Muscle layer of duodenum (tissue), 2 donors: ENCODE data around the gene PKHD1.

Source experiments
- H3K27ac ChIP-seq: one replicate; pipeline ENCODE4 v1.7.0; 2013; ENCODE audit warnings: mild to moderate bottlenecking, low read length
- H3K27me3 ChIP-seq: one replicate; pipeline ENCODE4 v1.7.0; 2013; ENCODE audit warnings: low read depth, mild to moderate bottlenecking, control low read depth, low read length
- H3K36me3 ChIP-seq, 2 donors: one replicate each; pipeline ENCODE4 v1.7.0; 2013; ENCODE audit warnings: low read length in 2 of 2, control low read depth in 1 of 2, mild to moderate bottlenecking in 1 of 2; ENCODE audit not compliant: insufficient read depth in 2 of 2, control insufficient read depth in 1 of 2
- H3K4me1 ChIP-seq, 2 donors: one replicate each; pipeline ENCODE4 v1.7.0; 2013; ENCODE audit warnings: low read length in 2 of 2, mild to moderate bottlenecking in 2 of 2, control low read depth in 1 of 2, moderate library complexity in 1 of 2; ENCODE audit not compliant: insufficient read depth in 2 of 2, control insufficient read depth in 1 of 2
- H3K4me3 ChIP-seq, 2 donors: one replicate each; pipeline ENCODE4 v1.7.0; 2013; ENCODE audit warnings: low read length in 2 of 2, low read depth in 1 of 2, mild to moderate bottlenecking in 1 of 2
- H3K9me3 ChIP-seq, 2 donors: one replicate each; pipeline ENCODE4 v1.7.0; 2013; ENCODE audit warnings: low read length in 2 of 2, control low read depth in 1 of 2, mild to moderate bottlenecking in 1 of 2; ENCODE audit not compliant: control insufficient read depth in 1 of 2
- donor health status: healthy.

The PKHD1 gene

DNA sequence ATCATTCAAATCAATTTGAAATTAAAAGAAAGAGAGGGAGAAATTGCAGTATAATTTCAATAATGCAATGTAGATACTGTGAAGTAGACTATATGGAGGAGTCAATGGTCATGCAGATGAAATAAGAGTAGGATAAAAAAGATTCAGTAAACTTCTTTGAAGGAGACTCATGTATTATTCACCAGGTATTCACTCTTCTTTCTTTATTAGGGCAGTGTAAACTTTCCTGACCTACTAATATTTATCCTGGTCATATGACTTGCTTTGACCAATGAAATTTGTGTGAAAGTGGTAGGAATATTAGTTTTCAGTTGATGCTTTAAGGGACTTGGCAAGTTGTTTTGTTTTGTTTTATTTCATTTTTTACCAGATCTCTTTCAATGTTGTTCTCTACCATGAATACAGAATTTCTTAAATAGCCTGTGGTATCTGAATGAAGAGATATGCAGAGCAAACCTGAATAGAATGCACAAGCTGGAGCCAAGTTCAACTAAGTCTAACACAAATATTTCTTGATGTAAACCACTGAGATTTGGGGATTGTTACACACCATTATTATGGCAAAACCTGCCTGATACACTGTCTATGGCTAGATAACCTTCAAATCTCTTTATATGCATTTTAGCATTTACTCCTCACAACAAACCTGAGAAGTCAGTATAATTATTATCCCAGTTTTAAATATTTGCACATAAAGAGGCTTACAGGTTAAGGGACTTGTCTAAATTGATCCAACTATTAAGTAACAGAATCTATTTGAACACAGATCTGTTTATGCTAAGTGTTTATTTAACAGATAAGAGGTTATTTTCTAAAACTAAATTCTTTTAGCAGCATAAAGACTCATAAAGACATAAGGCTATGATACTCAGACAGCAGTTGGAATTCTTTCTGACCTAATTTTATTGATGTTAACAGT lies 311.2 kb downstream of the PKHD1 start:
- H3K36me3 ChIP-seq, result no peaks in the 10 kb centered on the region
- no peaks in the 10 kb centered on the region for H3K27me3 ChIP-seq
- H3K27ac ChIP-seq, result no peak overlapping the region
- no peaks in the 10 kb centered on the region for H3K9me3 ChIP-seq
- no peak overlapping the region for H3K4me3 ChIP-seq
- no peaks in the 10 kb centered on the region for H3K4me1 ChIP-seq

DNA sequence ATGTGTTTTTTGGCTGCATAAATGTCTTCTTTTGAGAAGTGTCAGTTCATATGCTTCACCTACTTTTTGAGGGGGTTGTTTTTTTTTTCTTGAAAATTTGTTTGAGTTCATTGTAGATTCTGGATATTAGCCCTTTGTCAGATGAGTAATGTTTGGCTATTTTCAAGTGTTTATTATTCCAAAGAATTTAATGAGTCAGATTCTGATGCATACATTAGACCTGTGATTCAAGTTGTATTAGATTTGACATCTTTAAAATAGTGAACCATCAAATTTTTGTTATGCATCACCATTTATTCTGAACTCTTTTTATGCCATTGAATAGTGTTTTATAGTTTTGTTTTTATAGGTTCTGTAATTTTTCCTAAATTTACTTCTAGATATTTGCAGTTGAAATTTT lies 319.3 kb downstream of the PKHD1 start:
- Histone ChIP-seq H3K36me3 (no peaks in the 10 kb centered on the region), H3K4me3 (no peak overlapping the region), H3K4me1 (no peaks in the 10 kb centered on the region), H3K27me3 (no peaks in the 10 kb centered on the region), H3K27ac (no peak overlapping the region), H3K9me3 (peaks cover 0 to 9% of the 10 kb centered on the region in 2 donors)

DNA sequence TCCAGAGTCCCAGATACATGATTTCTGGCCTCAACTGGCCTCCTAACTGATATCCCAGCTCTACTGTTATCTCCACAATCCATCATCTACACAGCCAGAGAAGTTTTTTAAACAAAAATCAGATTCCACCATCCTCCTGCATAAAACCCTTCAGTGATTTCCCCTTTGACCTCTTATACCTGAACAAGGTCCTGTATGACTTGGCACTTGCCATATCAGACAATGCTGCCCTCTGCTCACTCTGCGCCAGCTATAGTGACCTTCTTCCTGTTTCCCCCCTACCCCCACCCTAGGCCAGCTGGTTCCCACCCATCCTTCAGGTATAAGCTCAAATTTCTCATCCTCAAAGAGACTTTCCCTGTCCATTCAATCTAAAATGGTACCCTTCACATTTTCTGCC lies 322.2 kb downstream of the PKHD1 start:
- no peaks in the 10 kb centered on the region for H3K4me1 ChIP-seq
- no peaks in the 10 kb centered on the region for H3K36me3 ChIP-seq
- H3K27me3 ChIP-seq, result no peaks in the 10 kb centered on the region
- no peak overlapping the region for H3K4me3 ChIP-seq
- H3K27ac ChIP-seq, result no peak overlapping the region
- H3K9me3 ChIP-seq, result peaks cover 0 to 9% of the 10 kb centered on the region in 2 donors

DNA sequence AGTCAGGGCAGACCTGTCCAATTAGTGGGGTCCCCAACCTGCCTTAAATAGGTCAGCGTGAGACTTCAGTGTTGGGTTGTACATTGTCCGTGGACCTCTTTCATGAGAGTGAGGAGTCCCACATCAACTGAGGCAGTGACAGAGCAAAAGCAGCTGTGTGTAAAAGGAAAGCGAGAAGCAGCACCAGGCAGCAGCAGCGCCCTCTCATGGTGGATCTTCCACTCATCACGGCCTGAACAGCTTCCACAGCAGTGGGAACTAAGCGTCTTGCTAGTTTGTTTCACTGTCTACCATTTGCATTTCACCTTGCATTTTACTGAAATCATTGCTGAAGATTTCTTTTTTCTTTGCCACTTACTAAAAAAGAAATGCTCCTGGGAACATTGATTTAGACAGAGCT lies 333.8 kb downstream of the PKHD1 start:
- H3K27ac ChIP-seq, result no peak overlapping the region
- no peaks in the 10 kb centered on the region for H3K4me1 ChIP-seq
- no peaks in the 10 kb centered on the region for H3K9me3 ChIP-seq
- no peaks in the 10 kb centered on the region for H3K27me3 ChIP-seq
- no peak overlapping the region for H3K4me3 ChIP-seq
- no peaks in the 10 kb centered on the region for H3K36me3 ChIP-seq

DNA sequence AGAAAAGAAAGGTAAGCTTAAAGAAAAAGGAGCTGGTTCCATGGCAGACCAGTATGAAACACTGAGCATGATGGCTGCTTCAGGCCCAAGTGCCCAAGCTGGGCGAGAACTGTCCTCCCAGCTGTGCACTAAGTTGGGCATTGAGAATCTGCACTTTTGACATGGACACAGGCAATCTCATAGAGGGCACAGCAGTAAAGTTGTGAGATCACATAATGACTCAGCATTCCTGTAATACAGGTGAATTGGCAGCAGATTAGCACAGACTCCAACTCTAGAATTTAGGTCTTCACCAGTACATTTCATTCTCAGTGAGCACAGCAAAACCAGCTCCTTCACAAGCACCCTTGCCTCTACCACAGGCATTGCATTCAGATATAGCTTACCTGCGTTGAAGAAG lies 343.4 kb downstream of the PKHD1 start:
- Histone ChIP-seq H3K9me3 (no peaks in the 10 kb centered on the region), H3K36me3 (no peaks in the 10 kb centered on the region), H3K4me1 (no peaks in the 10 kb centered on the region), H3K27ac (no peak overlapping the region), H3K27me3 (no peaks in the 10 kb centered on the region), H3K4me3 (no peak overlapping the region)

DNA sequence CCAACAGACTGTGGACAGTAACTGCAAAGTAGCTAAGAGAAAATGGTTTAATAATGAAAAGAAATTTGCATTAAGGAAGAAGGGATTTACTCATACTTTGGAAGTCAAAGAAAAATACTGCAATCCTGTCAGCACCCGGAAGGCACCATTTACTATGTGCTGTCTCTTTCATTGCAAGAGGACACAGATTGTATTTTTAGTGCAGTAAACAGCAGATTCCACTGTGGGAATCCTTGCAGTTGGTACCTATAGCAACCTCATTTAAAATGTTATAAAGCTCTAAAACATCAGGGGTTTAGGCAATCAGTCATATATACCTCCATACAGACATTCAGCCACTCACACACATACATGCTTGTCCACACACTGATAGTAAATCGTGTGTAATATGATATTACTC lies 346.8 kb downstream of the PKHD1 start:
- H3K27me3 ChIP-seq, result no peaks in the 10 kb centered on the region
- H3K9me3 ChIP-seq, result no peaks in the 10 kb centered on the region
- no peak overlapping the region for H3K27ac ChIP-seq
- H3K4me3 ChIP-seq, result no peak overlapping the region
- no peaks in the 10 kb centered on the region for H3K4me1 ChIP-seq
- H3K36me3 ChIP-seq, result no peaks in the 10 kb centered on the region

DNA sequence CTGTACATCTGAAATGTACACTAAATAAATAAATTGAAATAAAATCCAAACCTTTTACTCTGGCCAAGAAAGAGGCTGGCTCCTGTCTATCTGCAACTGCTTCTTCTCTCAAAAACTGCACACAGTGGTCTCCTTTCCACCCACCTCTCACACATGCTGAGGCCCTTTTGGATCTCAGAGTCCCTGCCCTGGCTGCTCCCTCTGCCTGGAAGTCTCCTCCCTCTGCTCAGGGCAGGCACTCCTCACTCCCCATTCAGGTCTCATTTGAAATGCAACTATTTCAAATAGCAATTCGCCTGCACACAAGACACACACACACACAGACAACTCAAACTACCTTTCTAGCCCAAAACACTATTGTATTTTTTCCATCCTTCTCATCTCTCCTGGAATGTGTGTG lies 348.8 kb downstream of the PKHD1 start:
- H3K4me3 ChIP-seq, result no peak overlapping the region
- H3K27ac ChIP-seq, result no peak overlapping the region

DNA sequence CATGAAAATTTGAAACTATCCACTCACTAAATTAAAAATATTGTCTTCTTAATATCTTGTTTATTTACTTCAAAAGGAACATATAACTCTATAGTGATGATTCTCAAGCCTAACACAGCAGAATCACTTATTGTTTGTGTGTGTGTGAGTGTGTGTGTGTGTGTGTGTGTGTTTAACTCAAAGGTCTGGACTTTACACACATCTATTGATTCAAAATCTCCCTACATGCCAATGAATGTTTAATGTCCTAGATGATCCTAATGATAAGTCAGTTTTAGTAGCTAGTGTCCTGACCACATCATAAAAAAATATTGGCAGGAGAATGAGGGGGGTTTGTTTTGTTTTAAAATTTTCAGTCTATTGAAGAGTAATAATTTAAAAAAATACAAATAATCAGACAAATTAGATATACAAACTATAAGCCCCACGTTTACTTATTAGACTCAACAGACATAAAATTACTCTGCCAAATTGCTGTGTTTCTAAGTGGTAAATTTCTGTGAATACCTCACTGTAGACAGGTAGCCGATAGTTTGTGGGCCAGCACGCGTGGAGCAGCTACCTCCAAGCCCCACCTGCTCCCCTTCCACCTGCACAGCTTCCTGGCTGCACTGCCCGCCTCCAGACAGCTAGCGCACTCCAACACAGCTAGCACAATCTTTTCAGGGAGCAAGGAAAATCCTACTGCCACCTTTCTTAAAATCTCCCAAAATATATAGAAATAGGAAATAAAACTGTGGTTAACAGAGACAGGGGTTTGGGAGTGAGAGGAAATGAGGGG lies 349.6 kb downstream of the PKHD1 start:
- H3K27me3 ChIP-seq, result no peaks in the 10 kb centered on the region
- H3K4me3 ChIP-seq, result no peak overlapping the region
- no peaks in the 10 kb centered on the region for H3K4me1 ChIP-seq
- H3K9me3 ChIP-seq, result no peaks in the 10 kb centered on the region
- H3K27ac ChIP-seq, result no peak overlapping the region
- H3K36me3 ChIP-seq, result no peaks in the 10 kb centered on the region

More for the DNA sequence above, 348.8 kb downstream of the PKHD1 start:
- no peaks in the 10 kb centered on the region for H3K27me3 ChIP-seq
- no peaks in the 10 kb centered on the region for H3K9me3 ChIP-seq
- H3K4me1 ChIP-seq, result no peaks in the 10 kb centered on the region
- H3K36me3 ChIP-seq, result no peaks in the 10 kb centered on the region

DNA sequence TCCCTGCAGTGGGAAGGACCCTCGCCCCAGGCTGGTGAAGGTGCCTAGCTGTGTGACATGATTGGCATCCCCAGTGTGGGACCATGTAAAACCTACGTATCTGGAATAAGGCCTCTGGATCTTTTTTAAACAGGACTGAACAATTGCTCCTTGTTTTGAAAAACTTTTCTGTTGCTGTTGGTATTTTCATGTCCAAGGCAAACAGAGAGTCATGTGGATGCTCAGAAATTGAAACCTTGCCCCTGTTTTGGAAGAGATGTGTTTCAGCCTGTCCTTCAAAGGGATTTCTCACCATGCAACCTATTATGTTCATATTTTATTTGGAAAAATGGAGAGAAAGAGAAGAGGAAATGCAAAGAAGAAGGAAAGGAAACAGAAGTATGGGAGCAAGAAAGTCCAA lies 362.3 kb downstream of the PKHD1 start:
- H3K36me3 ChIP-seq, result no peaks in the 10 kb centered on the region
- H3K27ac ChIP-seq, result no peak overlapping the region
- H3K4me3 ChIP-seq, result no peak overlapping the region
- H3K9me3 ChIP-seq, result no peaks in the 10 kb centered on the region
- H3K4me1 ChIP-seq, result no peaks in the 10 kb centered on the region
- no peaks in the 10 kb centered on the region for H3K27me3 ChIP-seq

DNA sequence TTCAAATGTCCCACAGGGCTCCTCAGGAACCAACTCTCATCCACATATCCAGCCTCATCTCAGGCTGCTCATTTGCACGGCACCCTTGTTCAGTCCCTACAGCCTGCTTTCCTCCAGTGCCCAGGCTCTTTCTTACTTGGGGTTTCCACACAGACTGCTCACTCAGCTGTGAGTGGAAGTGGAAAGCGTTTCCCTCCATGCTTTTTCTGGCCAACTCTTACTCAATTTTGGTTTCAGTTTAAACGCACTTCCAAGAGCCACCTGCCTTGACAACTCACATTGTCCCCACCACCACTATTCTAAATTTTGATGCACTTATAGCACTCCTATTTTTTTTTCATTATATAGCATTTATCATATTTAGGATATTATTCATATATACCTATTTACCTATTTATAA lies 367.1 kb downstream of the PKHD1 start:
- Histone ChIP-seq H3K27ac (no peak overlapping the region), H3K36me3 (no peaks in the 10 kb centered on the region), H3K4me1 (no peaks in the 10 kb centered on the region), H3K27me3 (no peaks in the 10 kb centered on the region), H3K9me3 (no peaks in the 10 kb centered on the region), H3K4me3 (no peak overlapping the region)

DNA sequence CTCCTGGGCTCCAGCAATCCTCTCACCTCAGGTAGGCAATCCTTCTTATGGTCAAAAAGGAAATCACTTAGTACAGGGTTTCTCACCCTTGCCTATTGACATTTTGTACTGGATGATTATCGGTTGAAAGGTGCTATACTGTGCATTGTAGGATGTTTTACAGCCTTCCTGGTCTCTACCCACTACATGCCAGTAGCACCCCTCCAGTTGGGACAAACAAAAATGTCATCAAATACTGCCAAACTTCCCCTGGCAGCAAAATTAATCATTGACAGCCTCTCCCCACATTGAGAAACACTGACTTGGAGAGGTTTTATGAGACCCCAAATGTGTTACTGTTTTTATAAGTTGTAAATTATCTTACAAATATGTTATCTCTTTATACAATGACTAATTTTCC lies 368.1 kb downstream of the PKHD1 start:
- Histone ChIP-seq H3K36me3 (no peaks in the 10 kb centered on the region), H3K27ac (no peak overlapping the region), H3K4me1 (no peaks in the 10 kb centered on the region), H3K9me3 (no peaks in the 10 kb centered on the region), H3K4me3 (no peak overlapping the region), H3K27me3 (no peaks in the 10 kb centered on the region)
